ENCODE measurements around the gene ABCC8.

ABCC8 gene

DNA sequence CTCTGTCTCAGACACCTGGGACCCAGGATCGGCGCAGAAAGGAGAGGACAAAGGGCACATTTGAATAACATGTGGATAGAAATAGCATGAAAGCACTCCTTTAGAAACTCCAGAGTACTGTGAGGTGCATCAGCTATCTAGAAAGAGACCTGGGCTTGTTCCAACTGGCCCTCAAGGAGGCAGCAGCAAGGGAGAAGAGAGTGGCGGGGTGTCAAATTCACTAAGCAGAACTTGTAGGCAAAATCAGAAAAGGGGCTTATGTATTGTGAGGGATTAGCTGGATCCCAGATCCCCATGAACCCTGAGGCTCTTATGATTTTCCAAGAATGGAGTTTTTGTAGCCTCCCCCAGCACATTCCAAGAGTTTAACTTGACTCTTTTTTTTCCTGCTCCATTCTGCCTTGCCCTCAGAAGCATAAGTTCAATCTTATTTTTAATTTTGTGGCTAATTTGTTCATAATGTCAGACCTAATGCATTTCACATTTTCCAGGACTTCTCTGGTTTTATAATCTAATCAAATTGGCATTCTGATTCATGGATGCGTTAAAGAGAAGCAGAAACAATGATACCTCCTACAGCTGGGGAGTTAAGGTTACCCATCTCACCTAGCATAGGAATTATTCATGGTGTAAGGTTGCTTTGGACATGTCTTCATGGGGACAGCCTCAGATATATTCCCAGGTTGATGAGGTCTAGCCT is 34.0 kb upstream of the ABCC8 start:
- no peak overlapping the region for H3K4me3 Mint-ChIP-seq
- no peak overlapping the region for H3K27ac Mint-ChIP-seq
- no peaks in the 10 kb centered on the region for H3K36me3 Mint-ChIP-seq (ENCODE audit: low read depth)
- H3K27me3 Mint-ChIP-seq (ENCODE audit: low read depth): peaks cover 17% of the 10 kb centered on the region
- TF ChIP-seq, protein P1, sequence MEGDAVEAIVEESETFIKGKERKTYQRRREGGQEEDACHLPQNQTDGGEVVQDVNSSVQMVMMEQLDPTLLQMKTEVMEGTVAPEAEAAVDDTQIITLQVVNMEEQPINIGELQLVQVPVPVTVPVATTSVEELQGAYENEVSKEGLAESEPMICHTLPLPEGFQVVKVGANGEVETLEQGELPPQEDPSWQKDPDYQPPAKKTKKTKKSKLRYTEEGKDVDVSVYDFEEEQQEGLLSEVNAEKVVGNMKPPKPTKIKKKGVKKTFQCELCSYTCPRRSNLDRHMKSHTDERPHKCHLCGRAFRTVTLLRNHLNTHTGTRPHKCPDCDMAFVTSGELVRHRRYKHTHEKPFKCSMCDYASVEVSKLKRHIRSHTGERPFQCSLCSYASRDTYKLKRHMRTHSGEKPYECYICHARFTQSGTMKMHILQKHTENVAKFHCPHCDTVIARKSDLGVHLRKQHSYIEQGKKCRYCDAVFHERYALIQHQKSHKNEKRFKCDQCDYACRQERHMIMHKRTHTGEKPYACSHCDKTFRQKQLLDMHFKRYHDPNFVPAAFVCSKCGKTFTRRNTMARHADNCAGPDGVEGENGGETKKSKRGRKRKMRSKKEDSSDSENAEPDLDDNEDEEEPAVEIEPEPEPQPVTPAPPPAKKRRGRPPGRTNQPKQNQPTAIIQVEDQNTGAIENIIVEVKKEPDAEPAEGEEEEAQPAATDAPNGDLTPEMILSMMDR (IDR thresholded peaks at IDR 0.05; ENCODE audit: unreplicated experiment in 3 of 3): no peak
- H3K4me1 Mint-ChIP-seq: peaks cover 51% of the 10 kb centered on the region
- H3K9me3 Mint-ChIP-seq: no peaks in the 10 kb centered on the region

DNA sequence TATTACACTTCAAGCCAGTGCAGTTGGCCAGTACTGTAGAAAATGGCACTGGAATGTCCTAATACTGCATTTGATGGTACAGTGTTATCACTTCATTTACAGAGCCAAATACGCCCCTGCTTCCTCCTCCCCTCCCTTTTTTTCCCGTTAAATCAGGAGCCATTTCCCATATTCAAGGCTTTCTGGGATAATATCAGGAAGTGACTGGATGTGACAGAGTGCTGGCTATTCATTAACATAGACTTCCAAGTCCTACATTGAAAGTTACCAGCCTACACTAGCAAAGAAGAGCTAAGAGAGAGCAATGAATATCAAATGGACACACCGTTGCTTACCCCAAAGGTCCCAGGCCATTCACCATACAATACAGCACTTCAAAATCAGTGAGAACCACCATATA is 32.1 kb upstream of the ABCC8 start:
- peaks cover 23% of the 10 kb centered on the region for H3K27me3 Mint-ChIP-seq (ENCODE audit: low read depth)
- H3K4me3 Mint-ChIP-seq: no peak overlapping the region
- H3K27ac Mint-ChIP-seq: peak overlapping the region; percentile 31 to 42 (median 34)
- H3K36me3 Mint-ChIP-seq (ENCODE audit: low read depth): no peaks in the 10 kb centered on the region
- no peaks in the 10 kb centered on the region for H3K9me3 Mint-ChIP-seq
- TF ChIP-seq, protein P1 (IDR thresholded peaks at IDR 0.05; ENCODE audit: unreplicated experiment in 3 of 3): no peak
- H3K4me1 Mint-ChIP-seq: peaks cover 47% of the 10 kb centered on the region

DNA sequence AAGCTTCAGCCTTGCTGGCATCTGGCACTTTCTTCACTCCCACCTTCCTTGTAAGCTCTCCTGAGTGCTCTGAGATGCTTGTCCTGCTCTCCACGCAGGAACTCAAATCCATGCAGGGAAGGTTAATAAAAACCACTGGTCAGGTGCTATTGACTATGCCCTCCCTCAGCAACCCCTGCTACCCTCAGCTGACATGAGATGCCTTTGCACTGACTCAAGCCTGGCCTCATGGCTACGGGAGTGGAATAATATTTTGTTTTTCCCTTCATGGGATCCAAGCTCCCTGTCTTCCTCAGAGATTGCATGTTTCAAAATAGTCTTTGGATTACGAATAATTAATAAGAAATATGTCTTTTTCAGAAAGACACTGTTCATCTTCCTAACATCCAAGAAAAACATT is 31.7 kb upstream of the ABCC8 start:
- no peaks in the 10 kb centered on the region for H3K9me3 Mint-ChIP-seq
- peak overlapping the region in 2 of 3 experiments; percentile 31 to 82 for H3K27ac Mint-ChIP-seq
- H3K27me3 Mint-ChIP-seq (ENCODE audit: low read depth): peaks cover 19% of the 10 kb centered on the region
- peaks cover 42% of the 10 kb centered on the region for H3K4me1 Mint-ChIP-seq
- no peak overlapping the region for H3K4me3 Mint-ChIP-seq
- TF ChIP-seq, protein P1 (IDR thresholded peaks at IDR 0.05; ENCODE audit: unreplicated experiment in 3 of 3): no peak
- H3K36me3 Mint-ChIP-seq (ENCODE audit: low read depth): no peaks in the 10 kb centered on the region

DNA sequence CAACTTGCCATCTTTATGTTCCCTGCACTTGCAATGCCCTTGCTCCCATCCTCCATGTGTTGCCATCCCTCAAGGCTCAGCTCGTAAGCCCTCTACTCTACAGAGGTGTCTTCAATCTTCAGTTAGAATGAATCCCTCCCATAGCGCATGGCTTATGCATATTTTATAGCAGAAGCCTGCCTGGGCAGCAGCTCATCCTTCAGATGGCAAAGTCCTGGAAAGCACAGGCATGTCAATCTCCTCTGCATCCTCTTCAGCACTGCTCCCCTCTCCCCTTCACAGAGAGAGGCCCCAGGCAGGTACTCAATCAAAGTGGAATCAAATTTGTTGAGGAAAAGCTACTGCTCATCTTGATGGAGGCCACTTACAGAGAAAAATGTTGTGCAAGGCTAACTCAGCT is 31.1 kb upstream of the ABCC8 start:
- Mint-ChIP-seq H3K27ac (peak overlapping the region in 1 of 3 experiments; percentile 14), H3K9me3 (no peaks in the 10 kb centered on the region), H3K4me1 (peaks cover 39% of the 10 kb centered on the region), H3K27me3 (ENCODE audit: low read depth) (peaks cover 15% of the 10 kb centered on the region), H3K36me3 (ENCODE audit: low read depth) (no peaks in the 10 kb centered on the region), H3K4me3 (no peak overlapping the region)
- TF ChIP-seq, protein P1 (IDR thresholded peaks at IDR 0.05; ENCODE audit: unreplicated experiment in 3 of 3): no peak

DNA sequence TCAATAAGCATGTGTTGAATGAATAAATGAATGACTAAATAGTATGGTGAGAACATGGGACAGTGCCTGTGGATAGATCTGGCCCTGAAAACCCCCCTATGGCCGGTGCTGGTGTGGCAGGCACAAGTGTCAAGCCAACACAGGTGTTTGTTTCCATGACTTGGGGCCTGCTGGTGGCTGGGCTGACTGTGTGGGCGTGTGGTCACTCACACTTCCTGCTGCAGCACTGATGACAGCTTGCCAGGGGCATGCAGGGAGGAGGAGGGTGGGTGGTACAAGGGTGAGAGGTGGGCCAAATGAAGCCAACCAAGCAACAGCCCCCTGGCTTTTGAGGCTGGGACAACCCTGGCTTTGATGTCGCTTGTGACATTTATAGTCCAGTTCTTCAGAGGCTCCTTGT is 30.3 kb upstream of the ABCC8 start:
- H3K27me3 Mint-ChIP-seq (ENCODE audit: low read depth): peaks cover 11% of the 10 kb centered on the region
- no peak overlapping the region for H3K4me3 Mint-ChIP-seq
- no peaks in the 10 kb centered on the region for H3K9me3 Mint-ChIP-seq
- H3K27ac Mint-ChIP-seq: no peak overlapping the region
- H3K36me3 Mint-ChIP-seq (ENCODE audit: low read depth): no peaks in the 10 kb centered on the region
- peaks cover 36% of the 10 kb centered on the region for H3K4me1 Mint-ChIP-seq
- TF ChIP-seq, protein P1 (IDR thresholded peaks at IDR 0.05; ENCODE audit: unreplicated experiment in 3 of 3): no peak

DNA sequence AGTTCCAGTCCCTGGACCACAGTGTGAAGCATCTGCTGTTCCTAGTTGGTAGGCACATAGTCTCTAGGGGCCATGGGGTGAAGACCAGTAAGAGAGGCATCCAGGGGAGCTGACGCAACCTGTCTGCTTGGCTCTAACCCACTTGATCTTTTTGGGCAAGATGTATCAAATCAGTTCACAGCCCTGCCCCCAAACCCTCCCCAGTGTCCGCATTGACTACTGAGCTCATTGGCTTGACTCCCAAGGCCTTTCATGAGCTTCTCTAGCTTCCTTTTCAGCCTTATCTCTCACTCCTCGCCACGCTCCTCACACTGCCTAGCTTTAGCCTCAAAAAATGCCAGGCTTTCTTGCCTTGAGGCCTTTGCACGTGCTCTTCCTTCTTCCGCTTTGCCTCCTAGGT is 29.7 kb upstream of the ABCC8 start:
- no peaks in the 10 kb centered on the region for H3K36me3 Mint-ChIP-seq (ENCODE audit: low read depth)
- no peak overlapping the region for H3K4me3 Mint-ChIP-seq
- TF ChIP-seq, protein P1 (IDR thresholded peaks at IDR 0.05; ENCODE audit: unreplicated experiment in 3 of 3): no peak
- peaks cover 33% of the 10 kb centered on the region for H3K4me1 Mint-ChIP-seq
- H3K9me3 Mint-ChIP-seq: no peaks in the 10 kb centered on the region
- H3K27ac Mint-ChIP-seq: no peak overlapping the region
- peaks cover 14% of the 10 kb centered on the region for H3K27me3 Mint-ChIP-seq (ENCODE audit: low read depth)
